Ectodermal cell (in vitro differentiated cells): ENCODE data around the gene CASKIN1.
A peak's percentile ranks its signal among the peaks of the same experiment; 100 is the strongest.

ENCODE experiments used
- H3K27ac ChIP-seq: 2 replicates; pipeline ENCODE4 v1.7.0; 2013; ENCODE audit warnings: mild to moderate bottlenecking, low read depth, low read length; ENCODE audit not compliant: insufficient read depth, poor library complexity, severe bottlenecking
- H3K27me3 ChIP-seq: 2 replicates; pipeline ENCODE4 v1.7.0; 2013; ENCODE audit warnings: mild to moderate bottlenecking, low read length; ENCODE audit not compliant: insufficient read depth, control insufficient read depth, poor library complexity, severe bottlenecking
- H3K36me3 ChIP-seq: one replicate; pipeline ENCODE4 v1.7.0; 2013; ENCODE audit warnings: low read length; ENCODE audit not compliant: control insufficient read depth, insufficient read depth
- H3K4me1 ChIP-seq: one replicate; pipeline ENCODE4 v1.7.0; 2013; ENCODE audit warnings: low read length; ENCODE audit not compliant: control insufficient read depth, insufficient read depth
- H3K4me3 ChIP-seq: 2 replicates; pipeline ENCODE4 v1.7.0; 2013; ENCODE audit warnings: low read depth, low read length, control low read depth; ENCODE audit not compliant: insufficient read depth
- H3K9me3 ChIP-seq: 2 replicates; pipeline ENCODE4 v1.7.0; 2013; ENCODE audit warnings: mild to moderate bottlenecking, low read length, moderate library complexity; ENCODE audit not compliant: control insufficient read depth
- WGBS, 2 experiments: methylation state at CpG; one replicate each; pipeline ENCODE4 v1.1.7; 2013; ENCODE audit warnings: missing lambda C conversion rate in 2 of 2; 5-methylcytosine and 5-hydroxymethylcytosine counted together

The CASKIN1 gene

DNA sequence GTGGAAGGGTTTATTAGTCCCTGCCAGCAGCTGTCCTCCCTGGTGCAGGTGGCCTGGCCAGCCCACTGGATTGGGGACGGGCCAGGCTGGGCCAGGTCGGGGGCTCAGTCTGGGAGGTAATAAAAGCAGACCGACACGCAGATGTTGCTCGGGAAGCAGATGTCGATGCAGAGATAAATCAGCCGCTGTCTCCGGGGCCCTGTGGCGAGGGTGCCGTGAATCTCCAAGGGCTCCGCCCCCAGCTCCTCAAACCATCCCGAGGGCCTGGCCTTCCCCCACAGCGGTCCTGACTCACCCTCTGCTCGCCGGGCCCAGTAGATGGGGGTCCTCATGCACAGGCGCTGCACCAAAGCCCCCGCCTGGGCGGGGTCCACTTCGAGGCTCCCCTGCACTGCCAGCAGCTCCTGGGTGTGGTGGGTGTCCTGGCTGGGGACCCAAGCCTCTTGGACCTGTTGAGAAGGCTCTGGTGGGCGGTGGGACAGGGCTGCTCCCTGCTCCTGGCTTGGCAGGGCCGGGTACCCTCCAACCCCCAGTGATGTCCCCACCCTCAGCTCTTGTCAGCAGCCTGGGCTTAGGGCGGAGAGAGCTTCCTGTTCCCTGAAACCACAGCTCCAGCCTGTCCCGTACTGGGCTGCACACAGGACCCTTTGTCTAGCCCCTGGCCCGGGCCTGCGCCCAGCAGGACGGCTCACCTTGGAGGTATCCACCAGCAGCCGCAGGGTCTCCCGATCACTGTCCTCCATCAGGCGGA is 13.0 kb upstream of the CASKIN1 start:
- Histone ChIP-seq H3K27ac (no peak overlapping the region), H3K9me3 (no peaks in the 10 kb centered on the region), H3K4me1 (peaks cover 12% of the 10 kb centered on the region), H3K27me3 (no peaks in the 10 kb centered on the region), H3K36me3 (peaks cover 28% of the 10 kb centered on the region), H3K4me3 (no peak overlapping the region)
- WGBS, 2 experiments = 95 to 96% methylated on average over 29 of the region's 29 CpGs

- Histone ChIP-seq H3K4me3 (no peak overlapping the region), H3K27ac (no peak overlapping the region), H3K27me3 (no peaks in the 10 kb centered on the region), H3K9me3 (no peaks in the 10 kb centered on the region), H3K4me1 (peaks cover 12% of the 10 kb centered on the region), H3K36me3 (peaks cover 28% of the 10 kb centered on the region)
- 96% methylated on average over 9 of the region's 9 CpGs for whole genome bisulfite sequencing, 2 experiments
Observed at GRCh38 chr16:2208772-2209171, 12.4 kb upstream of the CASKIN1 start.

- H3K36me3 ChIP-seq = peaks cover 28% of the 10 kb centered on the region
- 95 to 96% methylated on average over 23 of the region's 23 CpGs for WGBS, 2 experiments
- H3K9me3 ChIP-seq = no peaks in the 10 kb centered on the region
Observed at GRCh38 chr16:2208308-2208707, 11.9 kb upstream of the CASKIN1 start.

GRCh38 chr16:2207872-2208271 is 11.5 kb upstream of the CASKIN1 start:
- Histone ChIP-seq H3K27me3 (no peaks in the 10 kb centered on the region), H3K36me3 (peaks cover 28% of the 10 kb centered on the region), H3K27ac (no peak overlapping the region), H3K4me1 (peaks cover 4% of the 10 kb centered on the region), H3K9me3 (no peaks in the 10 kb centered on the region), H3K4me3 (no peak overlapping the region)
- 95% methylated on average over 9 of the region's 9 CpGs for WGBS, 2 experiments

More at GRCh38 chr16:2208308-2208707, 11.9 kb upstream of the CASKIN1 start:
- Histone ChIP-seq H3K27ac (no peak overlapping the region), H3K27me3 (no peaks in the 10 kb centered on the region), H3K4me1 (peaks cover 8% of the 10 kb centered on the region), H3K4me3 (no peak overlapping the region)

GRCh38 chr16:2206780-2207433 is 10.5 kb upstream of the CASKIN1 start:
- Histone ChIP-seq H3K27ac (no peak overlapping the region), H3K36me3 (peaks cover 20% of the 10 kb centered on the region), H3K4me3 (no peak overlapping the region), H3K4me1 (no peaks in the 10 kb centered on the region), H3K27me3 (peaks cover 5% of the 10 kb centered on the region), H3K9me3 (no peaks in the 10 kb centered on the region)
- WGBS, 2 experiments = 97% methylated on average over 23 of the region's 23 CpGs

DNA sequence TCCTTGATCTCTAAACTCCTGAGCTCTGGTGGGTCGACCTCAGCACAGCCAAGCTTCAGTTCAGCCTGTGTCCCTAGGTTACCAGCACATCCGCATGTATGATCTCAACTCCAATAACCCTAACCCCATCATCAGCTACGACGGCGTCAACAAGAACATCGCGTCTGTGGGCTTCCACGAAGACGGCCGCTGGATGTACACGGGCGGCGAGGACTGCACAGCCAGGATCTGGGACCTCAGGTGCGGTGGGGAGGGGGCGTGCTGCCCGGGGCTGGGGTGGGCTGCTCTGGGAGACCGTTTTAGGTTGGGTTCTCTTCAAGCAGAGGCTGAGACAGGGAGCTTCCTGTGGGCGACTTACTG is 10.0 kb upstream of the CASKIN1 start:
- Histone ChIP-seq H3K27ac (no peak overlapping the region), H3K4me3 (peak overlapping the region; percentile 92), H3K27me3 (peaks cover 5% of the 10 kb centered on the region), H3K36me3 (peaks cover 20% of the 10 kb centered on the region), H3K4me1 (no peaks in the 10 kb centered on the region), H3K9me3 (no peaks in the 10 kb centered on the region)
- 93 to 95% methylated on average over 18 of the region's 18 CpGs for WGBS, 2 experiments

GRCh38 chr16:2205967-2206313 is 9.5 kb upstream of the CASKIN1 start:
- WGBS, 2 experiments = 27 to 31% methylated on average over 16 of the region's 16 CpGs
- Histone ChIP-seq H3K9me3 (no peaks in the 10 kb centered on the region), H3K36me3 (peaks cover 20% of the 10 kb centered on the region), H3K4me1 (no peaks in the 10 kb centered on the region), H3K27me3 (peaks cover 5% of the 10 kb centered on the region), H3K27ac (no peak overlapping the region), H3K4me3 (peak overlapping the region; percentile 92)

GRCh38 chr16:2205104-2205966 is 8.9 kb upstream of the CASKIN1 start, which contains the start of gene MLST8:
Gene MLST8 (plus strand): TSS chr16:2205454. CDS start chr16:2206086, 632 bp downstream.
- Histone ChIP-seq H3K27me3 (peaks cover 9% of the 10 kb centered on the region), H3K4me1 (no peaks in the 10 kb centered on the region), H3K36me3 (peaks cover 20% of the 10 kb centered on the region), H3K9me3 (no peaks in the 10 kb centered on the region), H3K4me3 (peak within 1 kb of the TSS; percentile 92), H3K27ac (peak within 1 kb of the TSS; percentile 44)
- 0 to 1% methylated on average over 93 of the region's 93 CpGs for WGBS, 2 experiments

- H3K4me1 ChIP-seq = no peaks in the 10 kb centered on the region
- no peaks in the 10 kb centered on the region for H3K9me3 ChIP-seq
- H3K27me3 ChIP-seq = peaks cover 16% of the 10 kb centered on the region
- peaks cover 20% of the 10 kb centered on the region for H3K36me3 ChIP-seq
- WGBS, 2 experiments = 81 to 82% methylated on average over 13 of the region's 13 CpGs
- no peak overlapping the region for H3K27ac ChIP-seq
- H3K4me3 ChIP-seq = peak overlapping the region; percentile 92
Observed at GRCh38 chr16:2204416-2205103, 8.2 kb upstream of the CASKIN1 start.
